SK-N-MC (cell line): Measurements from ENCODE around the gene ENTPD8.

ENCODE experiments used
- EZH2 ChIP-seq: fragments of 200-600 bp; sonication (generic); IDR thresholded peaks from one replicate; pipeline ENCODE4 v1.6.1; 2017; ENCODE audit warnings: antibody characterized with exemption
- FOXP2 ChIP-seq: optimal IDR thresholded peaks from 2 replicates; pipeline ENCODE3; 2011; ENCODE audit warnings: mild to moderate bottlenecking, moderate library complexity; ENCODE audit not compliant: insufficient read depth; ENCODE audit errors: extremely low read length, control extremely low read depth
- POLR2AphosphoS5 ChIP-seq: IDR thresholded peaks from 2 replicates; pipeline ENCODE4 v1.6.1; 2012; ENCODE audit warnings: mild to moderate bottlenecking, low read depth, low read length, borderline replicate concordance

DNA sequence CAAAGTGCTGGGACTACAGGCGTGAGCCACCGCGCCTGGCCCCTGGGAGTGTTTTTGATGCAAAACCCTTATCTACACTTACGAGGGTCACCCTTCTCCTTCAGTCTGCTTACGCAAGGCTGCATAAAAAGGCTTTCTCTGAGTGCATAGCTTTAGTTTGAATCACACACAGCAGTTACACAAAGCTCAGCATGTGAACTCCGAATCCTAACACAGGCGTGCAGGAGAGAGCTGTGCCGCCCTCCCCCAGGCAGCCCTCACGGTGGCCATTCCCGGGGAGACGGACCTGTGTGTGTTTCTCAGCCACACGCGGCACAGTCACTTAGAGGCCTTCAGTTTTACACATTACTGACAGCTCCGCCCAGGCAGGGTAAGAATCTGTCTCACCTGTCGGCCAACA, 44.9 kb downstream of the ENTPD8 start:
- TF ChIP-seq EZH2, result no peak
- TF ChIP-seq POLR2AphosphoS5, result no peak
- no peak for TF ChIP-seq FOXP2
